Measurements from ENCODE around the gene NUTF2.

The NUTF2 gene

DNA sequence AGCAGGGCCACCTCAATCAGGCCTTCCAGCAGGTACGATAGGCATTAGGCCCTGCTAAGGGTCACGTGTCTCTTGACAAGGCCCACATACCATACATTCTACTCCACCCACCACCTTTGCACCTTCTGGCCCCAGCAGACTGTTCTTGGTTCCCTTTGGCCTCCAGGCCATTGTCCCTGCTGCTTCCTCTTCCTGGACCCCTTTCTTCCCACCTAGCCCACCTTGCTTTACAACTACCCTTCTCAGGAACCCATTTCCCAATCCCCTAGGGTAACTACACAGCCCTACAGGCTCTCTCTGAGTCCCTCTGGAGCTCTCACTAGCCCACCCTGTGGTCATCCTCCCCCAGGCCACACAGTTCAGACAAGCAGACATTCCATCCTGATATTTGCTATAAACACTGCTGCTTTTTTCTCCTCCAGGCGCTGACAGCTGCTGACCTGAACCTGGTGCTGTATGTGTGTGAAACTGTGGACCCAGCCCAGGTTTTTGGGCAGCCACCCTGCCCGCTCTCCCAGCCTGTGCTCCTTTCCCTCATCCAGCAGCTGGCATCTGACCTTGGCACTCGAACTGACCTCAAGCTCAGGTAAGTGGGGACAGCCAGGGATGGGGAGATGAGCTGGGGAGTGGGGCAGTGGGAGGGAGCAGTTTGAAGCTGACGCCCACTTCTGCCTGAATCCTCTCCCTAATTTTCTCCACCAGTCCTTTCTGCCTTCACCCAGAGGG, 36.6 kb downstream of the NUTF2 start:
- DNase-seq (ENCODE audit: low read depth), result no peak
- no peak overlapping the region for H3K4me3 ChIP-seq (ENCODE audit: control insufficient read depth, low read depth, low read length)
- TF ChIP-seq, protein P1, sequence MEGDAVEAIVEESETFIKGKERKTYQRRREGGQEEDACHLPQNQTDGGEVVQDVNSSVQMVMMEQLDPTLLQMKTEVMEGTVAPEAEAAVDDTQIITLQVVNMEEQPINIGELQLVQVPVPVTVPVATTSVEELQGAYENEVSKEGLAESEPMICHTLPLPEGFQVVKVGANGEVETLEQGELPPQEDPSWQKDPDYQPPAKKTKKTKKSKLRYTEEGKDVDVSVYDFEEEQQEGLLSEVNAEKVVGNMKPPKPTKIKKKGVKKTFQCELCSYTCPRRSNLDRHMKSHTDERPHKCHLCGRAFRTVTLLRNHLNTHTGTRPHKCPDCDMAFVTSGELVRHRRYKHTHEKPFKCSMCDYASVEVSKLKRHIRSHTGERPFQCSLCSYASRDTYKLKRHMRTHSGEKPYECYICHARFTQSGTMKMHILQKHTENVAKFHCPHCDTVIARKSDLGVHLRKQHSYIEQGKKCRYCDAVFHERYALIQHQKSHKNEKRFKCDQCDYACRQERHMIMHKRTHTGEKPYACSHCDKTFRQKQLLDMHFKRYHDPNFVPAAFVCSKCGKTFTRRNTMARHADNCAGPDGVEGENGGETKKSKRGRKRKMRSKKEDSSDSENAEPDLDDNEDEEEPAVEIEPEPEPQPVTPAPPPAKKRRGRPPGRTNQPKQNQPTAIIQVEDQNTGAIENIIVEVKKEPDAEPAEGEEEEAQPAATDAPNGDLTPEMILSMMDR (conservative IDR thresholded peaks at IDR 0.05; ENCODE audit: control insufficient read depth, insufficient read depth, low read depth, low read length), result no peak

DNA sequence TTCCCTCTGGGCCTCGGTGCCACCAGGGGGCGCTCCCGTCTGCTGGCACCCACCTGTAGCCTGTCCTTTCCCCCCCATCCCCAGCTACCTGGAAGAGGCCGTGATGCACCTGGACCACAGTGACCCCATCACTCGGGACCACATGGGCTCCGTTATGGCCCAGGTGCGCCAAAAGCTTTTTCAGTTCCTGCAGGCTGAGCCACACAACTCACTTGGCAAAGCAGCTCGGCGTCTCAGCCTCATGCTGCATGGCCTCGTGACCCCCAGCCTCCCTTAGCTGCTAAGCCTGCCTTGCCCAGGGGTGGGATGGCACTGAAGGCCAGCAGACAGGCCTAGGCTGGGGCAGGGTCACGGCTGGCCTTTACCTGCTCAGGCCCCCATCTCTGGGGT, 37.1 kb downstream of the NUTF2 start:
- TF ChIP-seq, protein P1 (conservative IDR thresholded peaks at IDR 0.05; ENCODE audit: control insufficient read depth, insufficient read depth, low read depth, low read length), result peak; percentile 79
- DNase-seq (ENCODE audit: low read depth), result peak; percentile 43
- no peak overlapping the region for H3K4me3 ChIP-seq (ENCODE audit: control insufficient read depth, low read depth, low read length)

DNA sequence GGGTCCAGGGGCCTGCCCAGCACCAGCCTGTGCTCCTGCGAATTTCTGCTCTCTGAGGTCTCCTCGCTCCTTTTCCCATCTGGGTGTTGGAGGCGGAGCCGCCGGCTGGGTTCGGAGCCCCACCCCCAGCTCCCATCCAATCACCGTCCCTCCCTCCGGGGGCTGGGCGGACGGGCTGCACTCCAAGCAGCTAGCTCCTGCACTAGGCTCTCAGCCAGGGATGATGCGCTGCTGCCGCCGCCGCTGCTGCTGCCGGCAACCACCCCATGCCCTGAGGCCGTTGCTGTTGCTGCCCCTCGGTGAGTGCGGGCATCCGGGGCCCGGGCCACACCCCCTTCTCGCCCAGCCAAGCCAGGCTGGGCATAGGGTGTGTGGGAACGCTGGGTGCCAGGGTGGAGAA, 38.0 kb downstream of the NUTF2 start, which contains the start of gene NRN1L:
TSS of gene NRN1L (plus strand) at position 202 of the 400 bp plus-strand sequence. CDS start at position 221, 19 bp downstream.
- no peak within 1 kb of the TSS for H3K4me3 ChIP-seq (ENCODE audit: control insufficient read depth, low read depth, low read length)
- TF ChIP-seq, protein P1 (conservative IDR thresholded peaks at IDR 0.05; ENCODE audit: control insufficient read depth, insufficient read depth, low read depth, low read length), result no peak
- DNase-seq (ENCODE audit: low read depth), result peak; percentile 90

DNA sequence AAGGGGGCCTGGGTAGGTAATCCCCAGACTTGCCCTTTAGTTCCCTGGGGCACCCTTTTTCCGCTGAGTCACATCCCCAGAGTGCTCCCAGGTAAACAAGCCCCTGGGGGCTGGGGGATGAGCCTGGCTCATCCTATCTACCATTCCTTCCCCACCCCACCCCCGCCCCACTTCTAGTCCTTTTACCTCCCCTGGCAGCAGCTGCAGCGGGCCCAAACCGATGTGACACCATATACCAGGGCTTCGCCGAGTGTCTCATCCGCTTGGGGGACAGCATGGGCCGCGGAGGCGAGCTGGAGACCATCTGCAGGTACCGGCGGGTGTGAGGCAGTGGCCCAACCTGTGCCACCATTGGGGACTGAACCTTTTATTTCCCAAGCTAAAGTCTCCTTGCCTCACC, 38.8 kb downstream of the NUTF2 start:
- no peak overlapping the region for H3K4me3 ChIP-seq (ENCODE audit: control insufficient read depth, low read depth, low read length)
- TF ChIP-seq, protein P1 (conservative IDR thresholded peaks at IDR 0.05; ENCODE audit: control insufficient read depth, insufficient read depth, low read depth, low read length), result no peak
- DNase-seq (ENCODE audit: low read depth), result no peak

DNA sequence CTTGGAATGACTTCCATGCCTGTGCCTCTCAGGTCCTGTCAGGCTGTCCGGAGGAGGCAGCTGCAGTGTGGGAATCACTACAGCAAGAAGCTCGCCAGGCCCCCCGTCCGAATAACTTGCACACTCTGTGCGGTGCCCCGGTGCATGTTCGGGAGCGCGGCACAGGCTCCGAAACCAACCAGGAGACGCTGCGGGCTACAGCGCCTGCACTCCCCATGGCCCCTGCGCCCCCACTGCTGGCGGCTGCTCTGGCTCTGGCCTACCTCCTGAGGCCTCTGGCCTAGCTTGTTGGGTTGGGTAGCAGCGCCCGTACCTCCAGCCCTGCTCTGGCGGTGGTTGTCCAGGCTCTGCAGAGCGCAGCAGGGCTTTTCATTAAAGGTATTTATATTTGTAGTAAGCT, 39.2 kb downstream of the NUTF2 start:
- H3K4me3 ChIP-seq (ENCODE audit: control insufficient read depth, low read depth, low read length), result no peak overlapping the region
- TF ChIP-seq, protein P1 (conservative IDR thresholded peaks at IDR 0.05; ENCODE audit: control insufficient read depth, insufficient read depth, low read depth, low read length), result no peak

DNA sequence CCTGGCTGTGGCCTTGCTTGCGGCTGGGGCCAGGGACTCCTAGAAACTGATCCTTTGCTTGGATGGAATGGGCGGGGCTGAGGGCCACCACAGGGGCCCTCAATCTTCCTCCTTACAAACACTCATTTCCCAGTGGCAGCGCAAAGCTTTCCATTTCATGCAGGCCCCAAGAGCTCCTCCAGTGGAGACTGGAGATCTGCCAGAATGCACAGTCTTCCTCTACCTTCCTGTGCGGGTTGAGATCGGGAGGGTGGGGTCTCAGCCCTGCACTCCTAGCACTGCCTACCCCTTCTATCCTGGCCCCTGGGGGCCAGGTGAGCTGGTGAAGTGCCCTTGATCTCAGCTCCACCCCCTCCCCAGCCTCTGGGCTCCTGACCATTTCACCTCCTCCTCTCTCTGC, 39.7 kb downstream of the NUTF2 start:
- no peak overlapping the region for H3K4me3 ChIP-seq (ENCODE audit: control insufficient read depth, low read depth, low read length)
- DNase-seq (ENCODE audit: low read depth), result no peak
- TF ChIP-seq, protein P1 (conservative IDR thresholded peaks at IDR 0.05; ENCODE audit: control insufficient read depth, insufficient read depth, low read depth, low read length), result no peak

More for the DNA sequence above, 39.2 kb downstream of the NUTF2 start:
- DNase-seq (ENCODE audit: low read depth), result no peak
